Endothelial cell of umbilical vein (primary cell): ENCODE results near the gene GIPC1. TPM values are rescaled to one million over a fixed set of nuclear protein-coding genes. Genes with fewer than 3 reads are reported as not detected.

Source experiments
- Bru-seq: library from RNA; stranded (reverse); fragments of 400-500 nt; gene quantifications from one replicate; lab custom pipeline; 2021; lab: Mats Ljungman, UMichigan
- BruChase-seq, 2 experiments: library from RNA; stranded (reverse); fragments of 400-500 nt; gene quantifications; one replicate each; lab custom pipeline; 2021; lab: Mats Ljungman, UMichigan
- BruUV-seq: library from RNA; stranded (reverse); fragments of 400-500 nt; replicated peaks from 2 replicates; lab custom pipeline; 2021; lab: Mats Ljungman, UMichigan
- CTCF ChIA-PET: fragments of 300-600, 350-600 bp; sonication (Branson Sonifier 250); formaldehyde crosslinking; loops from one replicate; lab custom pipeline; 2021; ENCODE audit warnings: antibody characterized with exemption, inconsistent platforms; lab: Charles Lee
- POLR2A ChIA-PET: fragments of 300-600, 350-600 bp; sonication (Branson Sonifier 250); formaldehyde crosslinking; loops from one replicate; lab custom pipeline; 2021; ENCODE audit warnings: antibody characterized with exemption, inconsistent platforms; lab: Charles Lee
- DNase-seq: peaks from one replicate; pipeline ENCODE4 v3.0.0-alpha.2; 2011; ENCODE audit warnings: low read depth, low spot score
- FAIRE-seq: peaks from 2 replicates; lab custom pipeline; 2011; peaks lifted over from hg19 to GRCh38; lab: Jason Lieb, UNC
- H2AFZ ChIP-seq: 2 replicates; pipeline ENCODE4 v1.6.0; 2012; ENCODE audit warnings: low read depth, low read length, control low read depth, inconsistent platforms
- H3K27ac ChIP-seq: 2 replicates; pipeline ENCODE4 v1.5.1; 2011; ENCODE audit warnings: low read depth, mild to moderate bottlenecking, control low read depth, low read length, moderate library complexity; ENCODE audit not compliant: insufficient read depth
- H3K27me3 ChIP-seq, 2 experiments: 2 replicates each; pipeline versions ENCODE4 v1.6.0 to v1.6.1; 2011; ENCODE audit warnings: low read length in 2 of 2, mixed read lengths in 1 of 2; ENCODE audit not compliant: control insufficient read depth in 2 of 2, insufficient read depth in 2 of 2
- H3K36me3 ChIP-seq, 2 experiments: 2 replicates in 1 of 2; 3 replicates in 1 of 2; pipeline ENCODE4 v1.5.1; 2011; ENCODE audit warnings: low read length in 2 of 2, mild to moderate bottlenecking in 1 of 2, moderate library complexity in 1 of 2; ENCODE audit not compliant: control insufficient read depth in 2 of 2, insufficient read depth in 2 of 2; ENCODE audit errors: extremely low read depth in 1 of 2
- H3K4me1 ChIP-seq: 3 replicates; pipeline ENCODE4 v1.5.1; 2011; ENCODE audit warnings: mild to moderate bottlenecking, low read length; ENCODE audit not compliant: control insufficient read depth, insufficient read depth; ENCODE audit errors: extremely low read depth
- H3K4me2 ChIP-seq: 2 replicates; pipeline ENCODE4 v1.6.1; 2011; ENCODE audit warnings: low read length, control low read depth, mixed read lengths; ENCODE audit not compliant: insufficient read depth
- H3K4me3 ChIP-seq, 3 experiments: fragments of 200-600 bp in 1 of 3; sonication (generic), shearing (Covaris generic) in 1 of 3; replicated peaks in 1 of 3; 2 replicates each; pipeline ENCODE4 v1.5.1; 2011 to 2016; ENCODE audit warnings: control low read depth in 3 of 3, low read length in 3 of 3, mild to moderate bottlenecking in 2 of 3, inconsistent platforms in 1 of 3, low read depth in 1 of 3, moderate library complexity in 1 of 3; ENCODE audit not compliant: insufficient read depth in 1 of 3
- H3K79me2 ChIP-seq: 2 replicates; pipeline ENCODE4 v1.6.0; 2012; ENCODE audit warnings: low read length, inconsistent platforms; ENCODE audit not compliant: control insufficient read depth, insufficient read depth
- H3K9ac ChIP-seq: replicated peaks from 2 replicates; pipeline ENCODE3; 2011; ENCODE audit warnings: low read length, control low read depth; ENCODE audit not compliant: insufficient read depth; ENCODE audit errors: extremely low read depth
- H3K9me1 ChIP-seq: replicated peaks from 3 replicates; pipeline ENCODE4 v1.6.0; 2011; ENCODE audit warnings: mild to moderate bottlenecking, low read length; ENCODE audit not compliant: control insufficient read depth, insufficient read depth; ENCODE audit errors: extremely low read depth
- H3K9me3 ChIP-seq: replicated peaks from 2 replicates; pipeline ENCODE4 v1.5.1; 2012; ENCODE audit warnings: low read length, inconsistent platforms; ENCODE audit not compliant: control insufficient read depth, insufficient read depth
- H4K20me1 ChIP-seq: replicated peaks from 2 replicates; pipeline ENCODE3; 2011; ENCODE audit warnings: mild to moderate bottlenecking, low read length; ENCODE audit not compliant: control insufficient read depth, insufficient read depth; ENCODE audit errors: extremely low read depth
- EZH2 ChIP-seq: IDR thresholded peaks from 2 replicates; pipeline ENCODE4 v1.6.1; 2012; ENCODE audit warnings: borderline replicate concordance, low read depth, mild to moderate bottlenecking, moderate library complexity, low read length, inconsistent platforms; ENCODE audit not compliant: severe bottlenecking
- FOS ChIP-seq: IDR thresholded peaks from 2 replicates; pipeline ENCODE4 v1.6.1; 2011; ENCODE audit warnings: mild to moderate bottlenecking, low read length, moderate library complexity, borderline replicate concordance; ENCODE audit not compliant: insufficient read depth
- GATA2 ChIP-seq: IDR thresholded peaks from 2 replicates; pipeline ENCODE4 v1.7.0; 2011; ENCODE audit warnings: low read depth, mild to moderate bottlenecking, moderate library complexity, mixed read lengths, low read length; ENCODE audit not compliant: insufficient read length, insufficient read depth
- JUN ChIP-seq: IDR thresholded peaks from 2 replicates; pipeline ENCODE4 v1.6.1; 2011; ENCODE audit warnings: borderline replicate concordance, low read depth; ENCODE audit not compliant: insufficient read length, insufficient read depth
- MYC ChIP-seq: IDR thresholded peaks from one replicate; pipeline ENCODE4 v1.6.1; 2011; ENCODE audit warnings: mild to moderate bottlenecking, low read depth, low read length
- POLR2AphosphoS5 ChIP-seq: IDR thresholded peaks from 2 replicates; pipeline ENCODE4 v1.6.1; 2012; ENCODE audit warnings: low read depth, mild to moderate bottlenecking, control low read depth, low read length, moderate library complexity; ENCODE audit not compliant: insufficient read depth
- dilution Hi-C: fragments of 300-500 bp; cut with MboI; formaldehyde crosslinking; loops from one replicate; pipeline ENCODE4 v1.15.0; 2019; ENCODE audit warnings: low sequenced_read_pairs; ENCODE audit not compliant: extremely low pct_ligation_motif_present
- intact Hi-C: fragments of 100-400 bp; cut with micrococcal nuclease; formaldehyde crosslinking; loops from one replicate; pipeline ENCODE4 v1.10.0; 2022
- long read RNA-seq: library from polyadenylated mRNA; stranded (forward); transcript quantifications from one replicate; pipeline ENCODE4 v2.0.0, GENCODE V29; 2021
- polyA minus RNA-seq, 3 experiments: library from RNA; depleted of rRNA, polyadenylated mRNA; stranded (reverse); fragments of >200 nt; gene quantifications; 1 replicate in 1 of 3; 2 replicates in 2 of 3; pipeline ENCODE4 v1.2.3, GENCODE V29; 2011
- polyA plus RNA-seq, 4 experiments: library from polyadenylated mRNA; depleted of rRNA in 3 of 4; stranded (reverse) in 3 of 4; unstranded in 1 of 4; fragments of >200 nt; gene quantifications; 2 replicates each; pipeline versions ENCODE4 v1.2.1 to v1.2.3, GENCODE V29; 2011 to 2012; ENCODE audit warnings: missing spikeins in 1 of 4
- total RNA-seq: library from RNA; stranded (reverse); gene quantifications from 2 replicates; pipeline ENCODE4 v1.2.3, GENCODE V29; 2021
- TF ChIP-seq, protein P1 (sequence below): IDR thresholded peaks from 2 replicates; pipeline ENCODE4 v1.6.1; 2011; ENCODE audit not compliant: insufficient read depth, insufficient read length
- TF ChIP-seq, protein P2 (sequence below), 2 donors: IDR thresholded peaks; 1 replicate in 1 of 2; 2 replicates in 1 of 2; pipeline ENCODE4 v1.5.1; 2011; ENCODE audit warnings: low read length in 2 of 2, mild to moderate bottlenecking in 2 of 2, moderate library complexity in 2 of 2, control low read depth in 1 of 2, inconsistent platforms in 1 of 2, low read depth in 1 of 2; ENCODE audit not compliant: insufficient read depth in 1 of 2; ENCODE audit errors: extremely low read depth in 1 of 2

The GIPC1 gene, protein sequence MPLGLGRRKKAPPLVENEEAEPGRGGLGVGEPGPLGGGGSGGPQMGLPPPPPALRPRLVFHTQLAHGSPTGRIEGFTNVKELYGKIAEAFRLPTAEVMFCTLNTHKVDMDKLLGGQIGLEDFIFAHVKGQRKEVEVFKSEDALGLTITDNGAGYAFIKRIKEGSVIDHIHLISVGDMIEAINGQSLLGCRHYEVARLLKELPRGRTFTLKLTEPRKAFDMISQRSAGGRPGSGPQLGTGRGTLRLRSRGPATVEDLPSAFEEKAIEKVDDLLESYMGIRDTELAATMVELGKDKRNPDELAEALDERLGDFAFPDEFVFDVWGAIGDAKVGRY
- total RNA-seq (102 and 108 TPM in 2 replicates), polyA plus RNA-seq (141 and 159 TPM in 2 replicates), polyA minus RNA-seq (39.1 and 62.3 TPM in 2 replicates), Bru-seq, nascent RNA (percentile 60 among the genes with signal in this experiment), BruChase-seq, experiment 1, labeled RNA remaining after a 6-hour chase (percentile 74 among the genes with signal in this experiment), BruChase-seq, experiment 2, labeled RNA remaining after a 2-hour chase (percentile 77 among the genes with signal in this experiment)
- polyA plus RNA-seq (2011; cell fraction: cytosol; rRNA removed), result 65.4 and 106 TPM in 2 replicates
- 65.6 and 67.3 TPM in 2 replicates for polyA plus RNA-seq (2011; cell fraction: nucleus; rRNA removed)
- polyA plus RNA-seq (2012), result 76.4 and 123 TPM in 2 replicates
- 84.5 TPM for polyA minus RNA-seq (2011; cell fraction: cytosol; rRNA and poly(A)+ RNA removed)
- polyA minus RNA-seq (2011; cell fraction: nucleus; rRNA and poly(A)+ RNA removed), result 16.2 and 32.9 TPM in 2 replicates
- long read RNA-seq, transcript GIPC1-202 (6 exons, 1,483 nt), result minor isoform, 14 of 404 reads
- long read RNA-seq, transcript GIPC1-203 (9 exons, 1,926 nt), result major isoform, 136 of 404 reads
- long read RNA-seq, transcript GIPC1-205 (8 exons, 1,386 nt), result minor isoform, 108 of 404 reads
- long read RNA-seq, transcript GIPC1-213 (7 exons, 1,068 nt), result minor isoform, 25 of 404 reads
- long read RNA-seq, partial matches to known transcripts, result 32 of 404 reads
- long read RNA-seq, other reads (novel, unspliced or antisense), result 77 of 404 reads

DNA sequence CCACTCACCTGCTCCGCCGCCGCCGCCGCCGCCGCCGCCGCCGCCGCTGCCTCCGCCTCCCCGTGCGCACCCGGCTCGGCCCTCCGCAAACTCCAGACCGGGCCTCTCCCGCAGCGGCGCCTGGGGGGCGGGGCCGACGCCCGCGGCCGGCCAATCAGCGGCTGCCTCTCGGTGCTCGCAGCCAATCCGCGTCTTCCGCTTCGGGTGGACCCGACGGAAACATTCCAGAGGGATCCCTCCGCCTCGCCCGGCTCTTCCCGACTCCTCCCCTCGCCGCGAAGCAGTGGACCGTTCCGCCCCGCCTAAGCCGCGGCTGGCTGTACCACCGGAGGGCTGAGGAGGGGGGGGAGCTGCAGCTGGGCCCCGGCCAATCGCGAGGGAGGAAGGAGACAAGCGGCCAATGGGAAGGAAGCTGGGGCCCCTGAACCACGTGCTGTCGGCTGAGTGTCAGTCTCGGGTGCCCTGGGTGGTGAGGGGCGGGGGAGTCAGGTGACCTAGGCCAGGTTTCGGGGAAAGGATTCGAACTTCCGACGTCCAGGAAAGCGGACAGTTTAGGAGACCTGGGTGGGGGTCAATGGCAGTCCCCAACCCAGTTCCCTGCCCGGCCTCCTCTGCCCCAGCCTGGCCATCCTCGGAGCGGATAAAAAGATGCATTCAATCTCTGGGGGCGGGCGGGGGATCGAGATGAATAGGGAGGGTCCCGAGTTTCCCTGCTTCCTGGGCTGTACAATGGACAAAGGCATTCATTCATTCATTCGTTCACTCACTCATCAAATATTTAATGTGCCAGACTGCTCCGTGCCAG lies at the start of gene GIPC1:
Gene GIPC1, minus strand, starts transcription at position 99 of the 805 bp plus-strand sequence. CDS start 13,151 bp downstream, outside the sequence.
- Histone ChIP-seq H3K27ac (no peak within 1 kb of the TSS), H2AFZ (peak within 1 kb of the TSS; percentile 61), H4K20me1 (no peaks in the 10 kb centered on the region), H3K9me1 (no peaks in the 10 kb centered on the region), H3K9ac (peak within 1 kb of the TSS; percentile 17), H3K27me3 (no peaks in the 10 kb centered on the region), H3K4me2 (peak within 1 kb of the TSS; percentile 83), H3K4me3 (peak within 1 kb of the TSS; percentile 50 to 95 (median 68)), H3K4me1 (peaks cover 23% of the 10 kb centered on the region), H3K79me2 (peaks cover 23% of the 10 kb centered on the region), H3K9me3 (no peaks in the 10 kb centered on the region), H3K36me3 (peaks cover 0 to 5% of the 10 kb centered on the region in 2 experiments)
- POLR2A ChIA-PET, result interaction anchor here (0.6 to 1.6 kb wide), 2 partner anchors 22 to 36 kb away, joined by 6 to 8 read pairs; partner anchors contain the start of gene DNAJB1
- dilution Hi-C loops (no loop called here), intact Hi-C loops (loop anchor here (1.0 kb wide), 1 partner anchor 21 kb away; no protein-coding TSS in a partner anchor)
- no TSS peak for BruUV-seq
- CTCF ChIA-PET, result interaction anchor here (0.7 to 2.9 kb wide), 8 partner anchors 9 to 24 kb away, joined by 3 to 13 read pairs (median 4); partner anchors contain the start of gene PTGER1
- TF ChIP-seq, protein P1, sequence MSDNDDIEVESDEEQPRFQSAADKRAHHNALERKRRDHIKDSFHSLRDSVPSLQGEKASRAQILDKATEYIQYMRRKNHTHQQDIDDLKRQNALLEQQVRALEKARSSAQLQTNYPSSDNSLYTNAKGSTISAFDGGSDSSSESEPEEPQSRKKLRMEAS, result peak; percentile 87
- TF ChIP-seq FOS (no peak), JUN (no peak), POLR2AphosphoS5 (peak; percentile 68), GATA2 (no peak), MYC (peak; percentile 71), EZH2 (no peak)
- TF ChIP-seq, protein P2, sequence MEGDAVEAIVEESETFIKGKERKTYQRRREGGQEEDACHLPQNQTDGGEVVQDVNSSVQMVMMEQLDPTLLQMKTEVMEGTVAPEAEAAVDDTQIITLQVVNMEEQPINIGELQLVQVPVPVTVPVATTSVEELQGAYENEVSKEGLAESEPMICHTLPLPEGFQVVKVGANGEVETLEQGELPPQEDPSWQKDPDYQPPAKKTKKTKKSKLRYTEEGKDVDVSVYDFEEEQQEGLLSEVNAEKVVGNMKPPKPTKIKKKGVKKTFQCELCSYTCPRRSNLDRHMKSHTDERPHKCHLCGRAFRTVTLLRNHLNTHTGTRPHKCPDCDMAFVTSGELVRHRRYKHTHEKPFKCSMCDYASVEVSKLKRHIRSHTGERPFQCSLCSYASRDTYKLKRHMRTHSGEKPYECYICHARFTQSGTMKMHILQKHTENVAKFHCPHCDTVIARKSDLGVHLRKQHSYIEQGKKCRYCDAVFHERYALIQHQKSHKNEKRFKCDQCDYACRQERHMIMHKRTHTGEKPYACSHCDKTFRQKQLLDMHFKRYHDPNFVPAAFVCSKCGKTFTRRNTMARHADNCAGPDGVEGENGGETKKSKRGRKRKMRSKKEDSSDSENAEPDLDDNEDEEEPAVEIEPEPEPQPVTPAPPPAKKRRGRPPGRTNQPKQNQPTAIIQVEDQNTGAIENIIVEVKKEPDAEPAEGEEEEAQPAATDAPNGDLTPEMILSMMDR (IDR thresholded peaks at IDR 0.05; ENCODE audit: extremely low read depth in 1 of 2, insufficient read depth in 1 of 2, low read depth in 1 of 2, low read length in 2 of 2), result no peak
- peak; percentile 99 for DNase-seq
- FAIRE-seq, result peak; percentile 99
